Ectodermal cell (in vitro differentiated cells): ENCODE data around the gene PTPN23.

Experiments used
- H3K27ac ChIP-seq: 2 replicates; pipeline ENCODE4 v1.7.0; 2013; ENCODE audit warnings: mild to moderate bottlenecking, low read depth, low read length; ENCODE audit not compliant: insufficient read depth, poor library complexity, severe bottlenecking
- H3K27me3 ChIP-seq: 2 replicates; pipeline ENCODE4 v1.7.0; 2013; ENCODE audit warnings: mild to moderate bottlenecking, low read length; ENCODE audit not compliant: insufficient read depth, control insufficient read depth, poor library complexity, severe bottlenecking
- H3K36me3 ChIP-seq: one replicate; pipeline ENCODE4 v1.7.0; 2013; ENCODE audit warnings: low read length; ENCODE audit not compliant: control insufficient read depth, insufficient read depth
- H3K4me1 ChIP-seq: one replicate; pipeline ENCODE4 v1.7.0; 2013; ENCODE audit warnings: low read length; ENCODE audit not compliant: control insufficient read depth, insufficient read depth
- H3K4me3 ChIP-seq: 2 replicates; pipeline ENCODE4 v1.7.0; 2013; ENCODE audit warnings: low read depth, low read length, control low read depth; ENCODE audit not compliant: insufficient read depth
- H3K9me3 ChIP-seq: 2 replicates; pipeline ENCODE4 v1.7.0; 2013; ENCODE audit warnings: mild to moderate bottlenecking, low read length, moderate library complexity; ENCODE audit not compliant: control insufficient read depth
- WGBS, 2 experiments: methylation state at CpG; one replicate each; pipeline ENCODE4 v1.1.7; 2013; ENCODE audit warnings: missing lambda C conversion rate in 2 of 2; 5-methylcytosine and 5-hydroxymethylcytosine counted together

PTPN23 gene

DNA sequence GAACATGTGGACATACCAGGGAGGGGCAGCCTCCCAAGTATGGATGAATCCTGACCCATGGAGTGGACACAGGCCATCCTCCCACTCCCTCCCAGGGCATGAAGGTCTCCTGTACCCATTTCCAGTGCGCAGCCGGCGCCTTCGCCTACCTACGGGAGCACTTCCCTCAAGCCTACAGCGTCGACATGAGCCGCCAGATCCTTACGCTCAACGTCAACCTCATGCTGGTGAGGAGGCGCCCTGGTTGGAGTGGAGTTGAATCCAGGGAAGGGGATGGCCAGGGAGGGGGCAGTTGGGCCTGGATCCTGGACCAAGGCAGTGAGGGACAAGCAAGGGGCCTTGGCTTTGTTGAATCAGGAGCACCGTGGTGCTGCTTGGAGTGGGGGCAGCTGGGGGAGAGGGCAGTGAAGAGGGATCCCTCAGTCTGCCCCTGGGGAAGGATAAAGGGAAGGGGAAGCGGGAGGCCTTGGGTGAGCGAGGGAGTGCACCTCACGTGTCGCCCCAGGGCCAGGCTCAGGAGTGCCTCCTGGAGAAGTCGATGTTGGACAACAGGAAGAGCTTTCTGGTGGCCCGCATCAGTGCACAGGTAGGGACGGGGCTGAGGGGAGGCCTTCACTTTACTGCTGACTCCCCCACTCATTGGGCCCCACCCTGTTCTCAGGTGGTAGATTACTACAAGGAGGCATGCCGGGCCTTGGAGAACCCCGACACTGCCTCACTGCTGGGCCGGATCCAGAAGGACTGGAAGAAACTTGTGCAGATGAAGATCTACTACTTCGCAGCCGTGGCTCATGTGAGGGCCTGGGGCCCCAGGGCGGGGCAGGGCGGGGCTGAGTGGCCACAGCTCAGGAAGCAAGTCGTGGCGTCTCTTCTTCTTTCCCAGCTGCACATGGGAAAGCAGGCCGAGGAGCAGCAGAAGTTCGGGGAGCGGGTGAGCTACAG lies 25.3 kb downstream of the PTPN23 start:
- 94 to 96% methylated on average over 30 of the region's 31 CpGs for WGBS, 2 experiments
- Histone ChIP-seq H3K4me1 (peaks cover 11% of the 10 kb centered on the region), H3K27me3 (no peaks in the 10 kb centered on the region), H3K36me3 (peaks cover 7% of the 10 kb centered on the region), H3K9me3 (no peaks in the 10 kb centered on the region), H3K27ac (no peak overlapping the region), H3K4me3 (no peak overlapping the region)

DNA sequence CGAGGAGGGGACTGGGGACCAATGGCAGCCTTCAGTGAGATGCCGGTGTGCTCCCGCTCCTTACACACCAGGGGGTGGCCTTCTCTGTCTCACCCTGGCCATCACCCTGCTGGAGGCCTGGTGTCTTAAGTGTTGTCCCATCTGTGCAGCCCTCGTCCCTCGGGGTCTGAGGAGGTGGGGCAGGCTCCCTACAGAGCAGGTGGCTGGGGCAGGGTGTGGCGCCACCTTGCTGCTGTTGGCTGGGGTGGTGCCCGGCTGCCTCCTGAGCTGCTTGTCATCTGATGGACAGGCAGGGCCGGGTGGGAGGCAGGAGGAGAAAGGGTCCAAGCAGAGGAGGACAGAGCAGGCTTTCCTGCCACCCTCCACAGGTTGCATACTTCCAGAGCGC lies 25.9 kb downstream of the PTPN23 start:
- WGBS, 2 experiments = 84 to 93% methylated on average over 9 of the region's 9 CpGs
- Histone ChIP-seq H3K4me1 (peaks cover 11% of the 10 kb centered on the region), H3K4me3 (no peak overlapping the region), H3K27ac (no peak overlapping the region), H3K36me3 (peaks cover 7% of the 10 kb centered on the region), H3K9me3 (no peaks in the 10 kb centered on the region), H3K27me3 (no peaks in the 10 kb centered on the region)

DNA sequence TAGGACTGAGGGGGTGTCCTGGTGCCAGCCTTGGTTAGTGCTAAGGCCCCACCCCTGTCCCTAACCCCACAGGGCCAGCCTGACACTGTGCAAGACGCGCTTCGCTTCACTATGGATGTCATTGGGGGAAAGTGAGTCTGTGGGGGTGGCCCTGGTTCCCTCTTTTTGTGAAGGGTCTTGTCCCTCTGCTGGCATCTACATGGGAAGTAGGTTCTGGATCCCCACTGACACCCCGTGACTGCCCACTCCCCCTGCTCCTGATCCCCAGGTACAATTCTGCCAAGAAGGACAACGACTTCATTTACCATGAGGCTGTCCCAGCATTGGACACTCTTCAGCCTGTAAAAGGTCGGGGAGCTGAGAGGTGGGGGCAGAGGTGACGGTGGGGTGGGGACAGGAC lies 26.4 kb downstream of the PTPN23 start:
- WGBS, 2 experiments = 94 to 96% methylated on average over 7 of the region's 7 CpGs
- H3K27me3 ChIP-seq = no peaks in the 10 kb centered on the region
- H3K36me3 ChIP-seq = peaks cover 7% of the 10 kb centered on the region
- H3K4me1 ChIP-seq = peaks cover 11% of the 10 kb centered on the region
- no peak overlapping the region for H3K27ac ChIP-seq
- no peak overlapping the region for H3K4me3 ChIP-seq
- no peaks in the 10 kb centered on the region for H3K9me3 ChIP-seq

GRCh38 chr3:47407896-47408838 lies 27.3 kb downstream of the PTPN23 start:
- no peaks in the 10 kb centered on the region for H3K9me3 ChIP-seq
- H3K4me3 ChIP-seq = no peak overlapping the region
- peaks cover 17% of the 10 kb centered on the region for H3K36me3 ChIP-seq
- peaks cover 11% of the 10 kb centered on the region for H3K4me1 ChIP-seq
- no peaks in the 10 kb centered on the region for H3K27me3 ChIP-seq
- H3K27ac ChIP-seq = no peak overlapping the region
- 95 to 96% methylated on average over 18 of the region's 18 CpGs for WGBS, 2 experiments

- Histone ChIP-seq H3K4me1 (peaks cover 11% of the 10 kb centered on the region), H3K4me3 (no peak overlapping the region), H3K36me3 (peaks cover 19% of the 10 kb centered on the region), H3K27me3 (no peaks in the 10 kb centered on the region), H3K27ac (no peak overlapping the region), H3K9me3 (no peaks in the 10 kb centered on the region)
- 96% methylated on average over 15 of the region's 15 CpGs for WGBS, 2 experiments
These were observed 28.0 kb downstream of the PTPN23 start for GRCh38 chr3:47408839-47409229.

GRCh38 chr3:47409284-47409683 lies 28.5 kb downstream of the PTPN23 start:
- Histone ChIP-seq H3K9me3 (no peaks in the 10 kb centered on the region), H3K4me3 (no peak overlapping the region), H3K27ac (no peak overlapping the region), H3K27me3 (no peaks in the 10 kb centered on the region), H3K36me3 (peaks cover 19% of the 10 kb centered on the region), H3K4me1 (peaks cover 11% of the 10 kb centered on the region)
- WGBS, 2 experiments = 95 to 96% methylated on average over 15 of the region's 15 CpGs

- peaks cover 19% of the 10 kb centered on the region for H3K36me3 ChIP-seq
- no peak overlapping the region for H3K4me3 ChIP-seq
- H3K27ac ChIP-seq = no peak overlapping the region
- peaks cover 5% of the 10 kb centered on the region for H3K4me1 ChIP-seq
- no peaks in the 10 kb centered on the region for H3K27me3 ChIP-seq
- H3K9me3 ChIP-seq = no peaks in the 10 kb centered on the region
- WGBS, 2 experiments = 92 to 93% methylated on average over 26 of the region's 26 CpGs
These were observed 29.0 kb downstream of the PTPN23 start for GRCh38 chr3:47409688-47410416.

- 76 to 78% methylated on average over 9 to 10 of the region's 10 CpGs for WGBS, 2 experiments
- no peaks in the 10 kb centered on the region for H3K9me3 ChIP-seq
- no peaks in the 10 kb centered on the region for H3K27me3 ChIP-seq
These were observed 29.5 kb downstream of the PTPN23 start for GRCh38 chr3:47410417-47410720.

DNA sequence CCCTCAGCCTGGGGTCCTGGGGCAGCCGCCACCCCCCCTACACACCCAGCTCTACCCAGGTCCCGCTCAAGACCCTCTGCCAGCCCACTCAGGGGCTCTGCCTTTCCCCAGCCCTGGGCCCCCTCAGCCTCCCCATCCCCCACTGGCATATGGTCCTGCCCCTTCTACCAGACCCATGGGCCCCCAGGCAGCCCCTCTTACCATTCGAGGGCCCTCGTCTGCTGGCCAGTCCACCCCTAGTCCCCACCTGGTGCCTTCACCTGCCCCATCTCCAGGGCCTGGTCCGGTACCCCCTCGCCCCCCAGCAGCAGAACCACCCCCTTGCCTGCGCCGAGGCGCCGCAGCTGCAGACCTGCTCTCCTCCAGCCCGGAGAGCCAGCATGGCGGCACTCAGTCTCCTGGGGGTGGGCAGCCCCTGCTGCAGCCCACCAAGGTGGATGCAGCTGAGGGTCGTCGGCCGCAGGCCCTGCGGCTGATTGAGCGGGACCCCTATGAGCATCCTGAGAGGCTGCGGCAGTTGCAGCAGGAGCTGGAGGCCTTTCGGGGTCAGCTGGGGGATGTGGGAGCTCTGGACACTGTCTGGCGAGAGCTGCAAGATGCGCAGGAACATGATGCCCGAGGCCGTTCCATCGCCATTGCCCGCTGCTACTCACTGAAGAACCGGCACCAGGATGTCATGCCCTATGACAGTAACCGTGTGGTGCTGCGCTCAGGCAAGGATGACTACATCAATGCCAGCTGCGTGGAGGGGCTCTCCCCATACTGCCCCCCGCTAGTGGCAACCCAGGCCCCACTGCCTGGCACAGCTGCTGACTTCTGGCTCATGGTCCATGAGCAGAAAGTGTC lies 30.2 kb downstream of the PTPN23 start:
- Histone ChIP-seq H3K9me3 (no peaks in the 10 kb centered on the region), H3K36me3 (peaks cover 19% of the 10 kb centered on the region), H3K4me1 (no peaks in the 10 kb centered on the region), H3K27ac (no peak overlapping the region), H3K4me3 (no peak overlapping the region), H3K27me3 (no peaks in the 10 kb centered on the region)
- WGBS, 2 experiments = 95 to 96% methylated on average over 30 of the region's 30 CpGs

More at GRCh38 chr3:47410417-47410720, 29.5 kb downstream of the PTPN23 start:
- H3K4me3 ChIP-seq = no peak overlapping the region
- no peak overlapping the region for H3K27ac ChIP-seq
- peaks cover under 1% of the 10 kb centered on the region for H3K4me1 ChIP-seq
- peaks cover 19% of the 10 kb centered on the region for H3K36me3 ChIP-seq
